ENCODE results near the gene COX20.

COX20 gene

DNA sequence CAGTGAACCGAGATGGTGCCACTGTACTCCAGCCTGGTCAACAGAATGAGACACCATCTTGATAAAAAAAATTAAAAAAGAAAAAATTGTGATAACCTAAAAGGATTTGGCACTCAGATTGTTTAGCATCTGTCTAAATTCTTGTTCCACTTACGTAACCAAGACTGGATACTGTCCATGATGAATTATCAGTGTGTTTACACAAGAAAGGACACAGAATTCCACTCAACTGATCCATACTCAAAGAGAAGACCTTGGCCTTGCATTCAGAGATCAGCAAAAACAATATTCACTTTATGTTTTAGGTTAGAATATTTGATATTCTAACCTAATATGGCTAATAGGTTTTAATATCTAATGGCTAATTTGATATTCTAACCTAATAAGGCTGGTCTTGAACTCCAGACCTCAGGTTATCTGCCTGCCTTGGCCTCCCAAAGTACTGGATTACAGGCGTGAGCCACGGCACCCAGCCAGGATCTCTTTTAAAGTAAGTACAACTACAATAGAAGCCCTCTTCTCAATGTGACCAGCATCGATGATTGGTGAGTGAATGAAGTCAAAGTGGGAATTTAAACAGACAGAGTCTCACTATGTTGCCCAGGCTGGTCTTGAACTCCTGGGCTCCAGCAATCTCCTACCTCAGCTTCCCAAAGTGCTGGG, 43.1 kb upstream of the COX20 start:
- TF ChIP-seq, protein P1, sequence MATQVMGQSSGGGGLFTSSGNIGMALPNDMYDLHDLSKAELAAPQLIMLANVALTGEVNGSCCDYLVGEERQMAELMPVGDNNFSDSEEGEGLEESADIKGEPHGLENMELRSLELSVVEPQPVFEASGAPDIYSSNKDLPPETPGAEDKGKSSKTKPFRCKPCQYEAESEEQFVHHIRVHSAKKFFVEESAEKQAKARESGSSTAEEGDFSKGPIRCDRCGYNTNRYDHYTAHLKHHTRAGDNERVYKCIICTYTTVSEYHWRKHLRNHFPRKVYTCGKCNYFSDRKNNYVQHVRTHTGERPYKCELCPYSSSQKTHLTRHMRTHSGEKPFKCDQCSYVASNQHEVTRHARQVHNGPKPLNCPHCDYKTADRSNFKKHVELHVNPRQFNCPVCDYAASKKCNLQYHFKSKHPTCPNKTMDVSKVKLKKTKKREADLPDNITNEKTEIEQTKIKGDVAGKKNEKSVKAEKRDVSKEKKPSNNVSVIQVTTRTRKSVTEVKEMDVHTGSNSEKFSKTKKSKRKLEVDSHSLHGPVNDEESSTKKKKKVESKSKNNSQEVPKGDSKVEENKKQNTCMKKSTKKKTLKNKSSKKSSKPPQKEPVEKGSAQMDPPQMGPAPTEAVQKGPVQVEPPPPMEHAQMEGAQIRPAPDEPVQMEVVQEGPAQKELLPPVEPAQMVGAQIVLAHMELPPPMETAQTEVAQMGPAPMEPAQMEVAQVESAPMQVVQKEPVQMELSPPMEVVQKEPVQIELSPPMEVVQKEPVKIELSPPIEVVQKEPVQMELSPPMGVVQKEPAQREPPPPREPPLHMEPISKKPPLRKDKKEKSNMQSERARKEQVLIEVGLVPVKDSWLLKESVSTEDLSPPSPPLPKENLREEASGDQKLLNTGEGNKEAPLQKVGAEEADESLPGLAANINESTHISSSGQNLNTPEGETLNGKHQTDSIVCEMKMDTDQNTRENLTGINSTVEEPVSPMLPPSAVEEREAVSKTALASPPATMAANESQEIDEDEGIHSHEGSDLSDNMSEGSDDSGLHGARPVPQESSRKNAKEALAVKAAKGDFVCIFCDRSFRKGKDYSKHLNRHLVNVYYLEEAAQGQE (IDR thresholded peaks at IDR 0.05; ENCODE audit: insufficient read depth in 1 of 2, low read depth in 2 of 2, low read length in 2 of 2): no peak
- TF ChIP-seq FOXP2 (optimal IDR thresholded peaks at IDR 0.05; ENCODE audit: borderline replicate concordance, extremely low read depth, extremely low read length, insufficient read depth) (no peak), POLR2AphosphoS5 (IDR thresholded peaks at IDR 0.05; ENCODE audit: low read depth, low read length) (no peak), SIN3A (IDR thresholded peaks at IDR 0.05; ENCODE audit: borderline replicate concordance, insufficient read depth, low read length) (no peak), TAF1 (IDR thresholded peaks at IDR 0.05; ENCODE audit: borderline replicate concordance, insufficient read depth, low read length) (no peak)

DNA sequence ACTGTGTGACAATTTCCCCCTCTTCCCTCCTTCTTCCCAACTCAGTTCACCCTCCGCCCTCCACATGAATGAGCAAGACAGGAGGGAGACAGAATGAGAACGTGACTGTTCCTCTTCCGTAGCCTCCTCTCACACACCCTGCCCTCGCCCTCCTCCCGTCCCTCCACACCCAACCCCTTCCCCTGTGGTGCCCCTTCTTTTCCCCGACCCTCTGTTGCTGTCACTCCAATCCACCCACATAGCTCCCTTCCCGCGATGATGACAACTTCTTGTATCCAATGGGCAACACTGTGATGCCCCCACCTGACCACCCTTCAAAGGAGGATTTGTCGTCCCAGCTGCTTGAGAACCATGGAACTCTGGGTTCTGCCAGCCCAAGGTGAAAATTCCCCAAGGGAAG, 41.4 kb upstream of the COX20 start:
- TF ChIP-seq TAF1 (IDR thresholded peaks at IDR 0.05; ENCODE audit: borderline replicate concordance, insufficient read depth, low read length) (no peak), POLR2AphosphoS5 (IDR thresholded peaks at IDR 0.05; ENCODE audit: low read depth, low read length) (no peak), SIN3A (IDR thresholded peaks at IDR 0.05; ENCODE audit: borderline replicate concordance, insufficient read depth, low read length) (no peak), FOXP2 (optimal IDR thresholded peaks at IDR 0.05; ENCODE audit: borderline replicate concordance, extremely low read depth, extremely low read length, insufficient read depth) (no peak)
- TF ChIP-seq, protein P1 (IDR thresholded peaks at IDR 0.05; ENCODE audit: insufficient read depth in 1 of 2, low read depth in 2 of 2, low read length in 2 of 2): no peak

DNA sequence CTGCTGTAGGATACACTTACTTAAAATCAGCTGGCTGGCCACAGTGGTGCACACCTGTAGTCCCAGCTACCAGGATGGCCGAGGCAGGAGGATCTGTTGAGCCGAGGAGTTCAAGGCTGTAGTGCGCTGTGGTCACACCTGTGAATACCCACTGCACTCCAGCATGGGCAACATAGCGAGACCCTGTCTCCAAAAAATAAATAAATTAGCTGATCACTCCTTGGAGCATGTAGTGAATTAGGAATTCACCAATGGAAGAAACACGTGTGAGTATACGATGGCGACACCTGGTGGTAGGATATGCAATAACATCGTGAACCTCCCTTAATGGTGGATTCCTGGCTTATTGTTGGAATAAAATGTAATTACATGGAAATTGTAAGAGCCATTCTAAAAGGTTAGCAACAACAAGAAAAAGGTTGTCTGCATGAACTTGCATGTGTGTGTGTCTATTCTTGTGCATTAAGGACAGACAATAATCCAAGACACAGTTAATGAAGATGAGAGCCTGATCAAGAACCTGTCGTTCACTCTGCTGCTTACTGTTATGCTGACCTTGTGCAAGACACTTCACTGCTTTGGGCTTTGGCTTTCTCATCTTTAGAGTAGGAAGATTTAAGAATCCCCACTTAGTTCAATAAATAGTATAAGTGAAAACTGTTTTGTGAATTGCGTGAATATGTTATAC, 38.6 kb upstream of the COX20 start:
- TF ChIP-seq POLR2AphosphoS5 (IDR thresholded peaks at IDR 0.05; ENCODE audit: low read depth, low read length) (no peak), FOXP2 (optimal IDR thresholded peaks at IDR 0.05; ENCODE audit: borderline replicate concordance, extremely low read depth, extremely low read length, insufficient read depth) (no peak), SIN3A (IDR thresholded peaks at IDR 0.05; ENCODE audit: borderline replicate concordance, insufficient read depth, low read length) (no peak), TAF1 (IDR thresholded peaks at IDR 0.05; ENCODE audit: borderline replicate concordance, insufficient read depth, low read length) (no peak)
- TF ChIP-seq, protein P1 (IDR thresholded peaks at IDR 0.05; ENCODE audit: insufficient read depth in 1 of 2, low read depth in 2 of 2, low read length in 2 of 2): no peak

DNA sequence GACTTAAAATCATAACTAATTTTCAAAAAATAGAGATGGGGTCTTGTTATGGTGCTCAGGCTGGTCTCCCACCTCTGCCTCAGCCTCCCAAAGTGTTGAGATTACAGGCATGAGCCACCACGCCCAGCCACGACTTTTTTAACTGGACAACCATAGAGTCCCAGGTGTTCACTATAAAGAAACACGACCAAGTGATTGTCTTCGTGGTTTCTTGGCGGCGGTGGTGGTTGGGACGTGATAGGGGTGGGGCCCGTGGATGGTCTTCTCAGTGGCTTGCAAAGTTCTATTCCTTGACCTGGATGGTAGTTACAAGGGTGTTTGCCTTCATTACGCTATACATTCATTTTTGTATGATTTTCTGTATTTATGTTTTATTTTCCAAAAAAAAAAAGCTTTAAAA, 34.6 kb upstream of the COX20 start:
- TF ChIP-seq TAF1 (IDR thresholded peaks at IDR 0.05; ENCODE audit: borderline replicate concordance, insufficient read depth, low read length): no peak
- TF ChIP-seq, protein P1 (IDR thresholded peaks at IDR 0.05; ENCODE audit: insufficient read depth in 1 of 2, low read depth in 2 of 2, low read length in 2 of 2): no peak
- no peak for TF ChIP-seq FOXP2 (optimal IDR thresholded peaks at IDR 0.05; ENCODE audit: borderline replicate concordance, extremely low read depth, extremely low read length, insufficient read depth)
- TF ChIP-seq SIN3A (IDR thresholded peaks at IDR 0.05; ENCODE audit: borderline replicate concordance, insufficient read depth, low read length): no peak
- TF ChIP-seq POLR2AphosphoS5 (IDR thresholded peaks at IDR 0.05; ENCODE audit: low read depth, low read length): no peak
